ENCODE results near the gene PRR33.

DNA sequence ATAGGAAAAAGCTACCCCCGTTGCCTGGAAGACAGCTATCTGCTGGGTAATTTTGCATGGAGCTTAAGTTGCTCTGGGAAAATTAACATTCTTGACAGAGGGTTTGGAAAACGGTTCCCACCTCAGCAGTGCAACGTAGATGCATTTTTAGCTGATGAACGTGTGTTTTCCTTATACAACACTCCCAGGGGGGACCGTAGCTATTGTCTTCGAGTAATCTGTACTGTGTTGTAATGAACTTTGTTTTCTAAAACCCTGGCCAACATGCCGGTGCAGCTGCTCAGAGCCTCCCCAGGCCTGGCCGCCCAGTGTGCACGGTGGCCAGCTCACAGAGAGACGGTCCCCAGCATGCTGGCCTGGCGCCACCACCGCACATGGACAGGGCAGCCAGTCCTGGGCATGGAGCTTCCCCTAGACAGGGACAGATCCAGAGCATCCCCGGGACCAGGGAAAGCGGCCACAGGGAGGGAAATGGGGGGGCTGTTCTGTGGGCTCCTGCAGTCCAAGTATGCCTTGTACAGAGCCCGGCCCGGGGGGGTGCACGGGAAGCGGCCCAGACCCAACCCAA lies 30.0 kb upstream of the PRR33 start:
- TF ChIP-seq POLR2A (IDR thresholded peaks at IDR 0.05), result no peak
- TF ChIP-seq, protein P1, sequence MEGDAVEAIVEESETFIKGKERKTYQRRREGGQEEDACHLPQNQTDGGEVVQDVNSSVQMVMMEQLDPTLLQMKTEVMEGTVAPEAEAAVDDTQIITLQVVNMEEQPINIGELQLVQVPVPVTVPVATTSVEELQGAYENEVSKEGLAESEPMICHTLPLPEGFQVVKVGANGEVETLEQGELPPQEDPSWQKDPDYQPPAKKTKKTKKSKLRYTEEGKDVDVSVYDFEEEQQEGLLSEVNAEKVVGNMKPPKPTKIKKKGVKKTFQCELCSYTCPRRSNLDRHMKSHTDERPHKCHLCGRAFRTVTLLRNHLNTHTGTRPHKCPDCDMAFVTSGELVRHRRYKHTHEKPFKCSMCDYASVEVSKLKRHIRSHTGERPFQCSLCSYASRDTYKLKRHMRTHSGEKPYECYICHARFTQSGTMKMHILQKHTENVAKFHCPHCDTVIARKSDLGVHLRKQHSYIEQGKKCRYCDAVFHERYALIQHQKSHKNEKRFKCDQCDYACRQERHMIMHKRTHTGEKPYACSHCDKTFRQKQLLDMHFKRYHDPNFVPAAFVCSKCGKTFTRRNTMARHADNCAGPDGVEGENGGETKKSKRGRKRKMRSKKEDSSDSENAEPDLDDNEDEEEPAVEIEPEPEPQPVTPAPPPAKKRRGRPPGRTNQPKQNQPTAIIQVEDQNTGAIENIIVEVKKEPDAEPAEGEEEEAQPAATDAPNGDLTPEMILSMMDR (IDR thresholded peaks at IDR 0.05), result no peak
